C1 segment of cervical spinal cord (tissue), 14 donors: ENCODE data around the gene AFF2.

Source experiments
- DNase-seq, 14 donors: peaks; one replicate each; lab custom pipeline; 2025; lab: John Stamatoyannopoulos, UW

AFF2 gene

GRCh38 chrX:149004936-149005335 is 504.5 kb downstream of the AFF2 start:
- no peak for DNase-seq

GRCh38 chrX:149006235-149006634 is 505.8 kb downstream of the AFF2 start:
- DNase-seq: no peak

GRCh38 chrX:149007423-149007822 is 507.0 kb downstream of the AFF2 start:
- DNase-seq: no peak

- no peak for DNase-seq
These were observed 509.8 kb downstream of the AFF2 start for GRCh38 chrX:149010013-149010852.

- DNase-seq: no peak
These were observed 510.4 kb downstream of the AFF2 start for GRCh38 chrX:149010853-149011224.

- peak in 1 of 14 donors; percentile 29 for DNase-seq
These were observed 512.7 kb downstream of the AFF2 start for GRCh38 chrX:149013081-149013480.

- DNase-seq: no peak
These were observed 520.7 kb downstream of the AFF2 start for GRCh38 chrX:149021159-149021558.

GRCh38 chrX:149022485-149022884 is 522.1 kb downstream of the AFF2 start:
- no peak for DNase-seq

- no peak for DNase-seq
These were observed 532.0 kb downstream of the AFF2 start for GRCh38 chrX:149032449-149032848.

GRCh38 chrX:149036086-149036485 is 535.7 kb downstream of the AFF2 start:
- DNase-seq: no peak

- no peak for DNase-seq
These were observed 537.0 kb downstream of the AFF2 start for GRCh38 chrX:149037281-149037870.

- no peak for DNase-seq
These were observed 538.6 kb downstream of the AFF2 start for GRCh38 chrX:149039057-149039456.

GRCh38 chrX:149040873-149041535 is 540.6 kb downstream of the AFF2 start:
- no peak for DNase-seq

- no peak for DNase-seq
These were observed 543.0 kb downstream of the AFF2 start for GRCh38 chrX:149043401-149043800.

GRCh38 chrX:149044471-149044870 is 544.1 kb downstream of the AFF2 start:
- no peak for DNase-seq

- DNase-seq: no peak
These were observed 545.3 kb downstream of the AFF2 start for GRCh38 chrX:149045645-149046210.
